ENCODE measurements around the gene IWS1.

Gene IWS1

GRCh38 chr2:127514485-127514884 lies 11.8 kb downstream of the IWS1 start:
- TF ChIP-seq, protein P1, sequence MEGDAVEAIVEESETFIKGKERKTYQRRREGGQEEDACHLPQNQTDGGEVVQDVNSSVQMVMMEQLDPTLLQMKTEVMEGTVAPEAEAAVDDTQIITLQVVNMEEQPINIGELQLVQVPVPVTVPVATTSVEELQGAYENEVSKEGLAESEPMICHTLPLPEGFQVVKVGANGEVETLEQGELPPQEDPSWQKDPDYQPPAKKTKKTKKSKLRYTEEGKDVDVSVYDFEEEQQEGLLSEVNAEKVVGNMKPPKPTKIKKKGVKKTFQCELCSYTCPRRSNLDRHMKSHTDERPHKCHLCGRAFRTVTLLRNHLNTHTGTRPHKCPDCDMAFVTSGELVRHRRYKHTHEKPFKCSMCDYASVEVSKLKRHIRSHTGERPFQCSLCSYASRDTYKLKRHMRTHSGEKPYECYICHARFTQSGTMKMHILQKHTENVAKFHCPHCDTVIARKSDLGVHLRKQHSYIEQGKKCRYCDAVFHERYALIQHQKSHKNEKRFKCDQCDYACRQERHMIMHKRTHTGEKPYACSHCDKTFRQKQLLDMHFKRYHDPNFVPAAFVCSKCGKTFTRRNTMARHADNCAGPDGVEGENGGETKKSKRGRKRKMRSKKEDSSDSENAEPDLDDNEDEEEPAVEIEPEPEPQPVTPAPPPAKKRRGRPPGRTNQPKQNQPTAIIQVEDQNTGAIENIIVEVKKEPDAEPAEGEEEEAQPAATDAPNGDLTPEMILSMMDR (IDR thresholded peaks at IDR 0.05; ENCODE audit: insufficient read depth, low read length, poor library complexity, severe bottlenecking): no peak
- peaks cover 10% of the 10 kb centered on the region for H3K36me3 ChIP-seq (ENCODE audit: control insufficient read depth, insufficient read depth, low read length)
- no peak for DNase-seq (ENCODE audit: extremely low read depth, insufficient read length)
- H3K27me3 ChIP-seq (replicated peaks; ENCODE audit: control insufficient read depth, insufficient read depth, low read length): no peaks in the 10 kb centered on the region
- no peak overlapping the region for H3K4me3 ChIP-seq (replicated peaks; ENCODE audit: low read depth, low read length)

- Histone ChIP-seq H3K36me3 (ENCODE audit: control insufficient read depth, insufficient read depth, low read length) (peaks cover 10% of the 10 kb centered on the region), H3K4me3 (replicated peaks; ENCODE audit: low read depth, low read length) (no peak overlapping the region), H3K27me3 (replicated peaks; ENCODE audit: control insufficient read depth, insufficient read depth, low read length) (no peaks in the 10 kb centered on the region)
- TF ChIP-seq, protein P1 (IDR thresholded peaks at IDR 0.05; ENCODE audit: insufficient read depth, low read length, poor library complexity, severe bottlenecking): no peak
- DNase-seq (ENCODE audit: extremely low read depth, insufficient read length): no peak
Measured at GRCh38 chr2:127514076-127514475, 12.2 kb downstream of the IWS1 start.

- DNase-seq (ENCODE audit: extremely low read depth, insufficient read length): no peak
- H3K4me3 ChIP-seq (replicated peaks; ENCODE audit: low read depth, low read length): no peak overlapping the region
- no peaks in the 10 kb centered on the region for H3K27me3 ChIP-seq (replicated peaks; ENCODE audit: control insufficient read depth, insufficient read depth, low read length)
- H3K36me3 ChIP-seq (ENCODE audit: control insufficient read depth, insufficient read depth, low read length): peaks cover 10% of the 10 kb centered on the region
- TF ChIP-seq, protein P1 (IDR thresholded peaks at IDR 0.05; ENCODE audit: insufficient read depth, low read length, poor library complexity, severe bottlenecking): no peak
Measured at GRCh38 chr2:127512362-127512761, 13.9 kb downstream of the IWS1 start.

DNA sequence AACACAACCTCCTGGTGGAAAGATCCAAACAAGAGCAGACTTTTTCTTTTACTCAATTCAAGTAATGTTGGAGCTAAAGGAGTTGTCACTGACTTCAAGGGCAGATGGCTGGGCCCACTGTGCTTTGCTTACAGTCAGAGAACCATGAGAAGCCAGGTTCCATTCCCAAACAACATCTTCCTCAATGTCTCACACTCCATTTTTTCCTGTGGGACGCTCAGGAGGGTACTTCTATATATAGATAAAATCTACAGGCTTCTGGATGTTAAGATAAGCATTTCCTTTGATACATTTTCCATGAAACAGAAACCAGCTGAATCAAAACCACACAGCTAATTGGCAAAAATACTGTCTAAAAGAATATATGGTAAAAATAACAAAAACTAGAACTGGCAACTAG lies 14.4 kb downstream of the IWS1 start:
- no peak for DNase-seq (ENCODE audit: extremely low read depth, insufficient read length)
- peaks cover 10% of the 10 kb centered on the region for H3K36me3 ChIP-seq (ENCODE audit: control insufficient read depth, insufficient read depth, low read length)
- H3K27me3 ChIP-seq (replicated peaks; ENCODE audit: control insufficient read depth, insufficient read depth, low read length): no peaks in the 10 kb centered on the region
- H3K4me3 ChIP-seq (replicated peaks; ENCODE audit: low read depth, low read length): no peak overlapping the region
- TF ChIP-seq, protein P1 (IDR thresholded peaks at IDR 0.05; ENCODE audit: insufficient read depth, low read length, poor library complexity, severe bottlenecking): no peak

GRCh38 chr2:127511090-127511695 lies 15.1 kb downstream of the IWS1 start:
- Histone ChIP-seq H3K36me3 (ENCODE audit: control insufficient read depth, insufficient read depth, low read length) (peaks cover 7% of the 10 kb centered on the region), H3K27me3 (replicated peaks; ENCODE audit: control insufficient read depth, insufficient read depth, low read length) (no peaks in the 10 kb centered on the region), H3K4me3 (replicated peaks; ENCODE audit: low read depth, low read length) (no peak overlapping the region)
- DNase-seq (ENCODE audit: extremely low read depth, insufficient read length): no peak
- TF ChIP-seq, protein P1 (IDR thresholded peaks at IDR 0.05; ENCODE audit: insufficient read depth, low read length, poor library complexity, severe bottlenecking): no peak

DNA sequence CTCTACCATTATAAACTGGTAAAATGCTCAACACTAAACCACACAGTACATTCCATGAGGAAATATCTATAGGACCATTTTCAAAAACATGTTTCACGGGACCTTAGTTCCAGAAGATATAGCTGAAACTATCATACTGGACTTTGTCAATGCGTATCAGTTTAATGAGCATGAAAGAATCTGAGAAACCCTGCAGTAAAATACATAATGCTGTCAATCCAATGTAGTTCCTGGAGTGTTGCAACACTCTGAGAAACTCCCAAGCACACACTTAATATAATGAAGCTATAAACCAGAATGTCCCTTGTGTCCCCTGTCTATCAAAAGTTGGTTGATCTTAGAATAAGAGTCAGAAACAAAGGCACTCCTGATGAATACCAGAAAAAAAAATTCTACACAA lies 16.2 kb downstream of the IWS1 start:
- H3K36me3 ChIP-seq (ENCODE audit: control insufficient read depth, insufficient read depth, low read length): peaks cover 5% of the 10 kb centered on the region
- TF ChIP-seq, protein P1 (IDR thresholded peaks at IDR 0.05; ENCODE audit: insufficient read depth, low read length, poor library complexity, severe bottlenecking): no peak
- no peak for DNase-seq (ENCODE audit: extremely low read depth, insufficient read length)
- H3K27me3 ChIP-seq (replicated peaks; ENCODE audit: control insufficient read depth, insufficient read depth, low read length): no peaks in the 10 kb centered on the region
- no peak overlapping the region for H3K4me3 ChIP-seq (replicated peaks; ENCODE audit: low read depth, low read length)

Measured in GM06990 (cell line).